KMS-11 (cell line): ENCODE results near the gene IGLL5.

ENCODE experiments used
- H2AFZ ChIP-seq: fragments of 200-600 bp; sonication (generic); 2 replicates; pipeline ENCODE4 v1.6.1; 2016; ENCODE audit warnings: antibody characterized with exemption, mixed run types, low read depth
- H3K27ac ChIP-seq: fragments of 200-600 bp; sonication (generic); 2 replicates; pipeline ENCODE4 v1.6.1; 2016; ENCODE audit warnings: mild to moderate bottlenecking, mixed run types
- H3K27me3 ChIP-seq: fragments of 200-600 bp; sonication (generic); 2 replicates; pipeline ENCODE4 v1.6.1; 2017; ENCODE audit warnings: mild to moderate bottlenecking, low read depth, mixed run types, moderate library complexity; ENCODE audit not compliant: insufficient read depth
- H3K36me3 ChIP-seq: fragments of 200-600 bp; sonication (generic); 2 replicates; pipeline ENCODE4 v1.6.1; 2017; ENCODE audit warnings: mild to moderate bottlenecking, mixed run types; ENCODE audit not compliant: insufficient read depth
- H3K4me1 ChIP-seq: fragments of 200-600 bp; sonication (generic); 2 replicates; pipeline ENCODE4 v1.6.1; 2016; ENCODE audit warnings: mild to moderate bottlenecking, low read depth, mixed run types; ENCODE audit not compliant: poor library complexity, severe bottlenecking
- H3K4me2 ChIP-seq: fragments of 200-600 bp; sonication (generic); 2 replicates; pipeline ENCODE4 v1.7.0; 2016; ENCODE audit warnings: mild to moderate bottlenecking, mixed run types
- H3K4me3 ChIP-seq: fragments of 200-600 bp; sonication (generic); IDR thresholded peaks from 2 replicates; pipeline ENCODE4 v1.6.1; 2017; ENCODE audit warnings: low read depth, low read length, mixed read lengths; ENCODE audit not compliant: insufficient read depth
- H3K79me2 ChIP-seq: fragments of 200-600 bp; sonication (generic); 2 replicates; pipeline ENCODE4 v1.6.1; 2016; ENCODE audit warnings: low read depth, mixed run types; ENCODE audit not compliant: insufficient read depth
- H3K9ac ChIP-seq: fragments of 200-600 bp; sonication (generic); 2 replicates; pipeline ENCODE4 v1.6.1; 2016; ENCODE audit warnings: mild to moderate bottlenecking, mixed run types
- H4K20me1 ChIP-seq: fragments of 200-600 bp; sonication (generic); 2 replicates; pipeline ENCODE4 v1.6.1; 2016; ENCODE audit warnings: mild to moderate bottlenecking, mixed run types; ENCODE audit not compliant: insufficient read depth
- CTCF ChIP-seq: fragments of 200-600 bp; sonication (generic); conservative IDR thresholded peaks from 2 replicates; pipeline ENCODE4 v1.6.1; 2017; ENCODE audit warnings: low read depth, mild to moderate bottlenecking, antibody characterized with exemption, low read length, moderate library complexity, mixed read lengths

Gene IGLL5

GRCh38 chr22:22884888-22885840 lies 2.5 kb upstream of the IGLL5 start:
- H3K79me2 ChIP-seq: no peaks in the 10 kb centered on the region; the same call in 1 of the 2 replicates
- peak overlapping the region; percentile 92 for H3K4me2 ChIP-seq
- H3K36me3 ChIP-seq: no peaks in the 10 kb centered on the region
- no peak for TF ChIP-seq CTCF
- H3K27me3 ChIP-seq: peaks cover 15% of the 10 kb centered on the region; the same call in 1 of the 2 replicates
- H3K9ac ChIP-seq: no peak overlapping the region
- H3K27ac ChIP-seq: no peak overlapping the region
- H3K4me1 ChIP-seq: peaks cover 79% of the 10 kb centered on the region
- H2AFZ ChIP-seq: no peak overlapping the region
- no peak overlapping the region for H3K4me3 ChIP-seq
- no peaks in the 10 kb centered on the region for H4K20me1 ChIP-seq

- Histone ChIP-seq H3K27me3 (peaks cover 15% of the 10 kb centered on the region; the same call in 1 of the 2 replicates), H4K20me1 (no peaks in the 10 kb centered on the region), H3K27ac (no peak overlapping the region), H3K4me3 (no peak overlapping the region), H3K4me2 (peak overlapping the region; percentile 92; the same call in 1 of the 2 replicates), H3K79me2 (no peaks in the 10 kb centered on the region; the same call in 1 of the 2 replicates), H3K36me3 (no peaks in the 10 kb centered on the region), H3K9ac (no peak overlapping the region), H2AFZ (no peak overlapping the region), H3K4me1 (peaks cover 66% of the 10 kb centered on the region)
- no peak for TF ChIP-seq CTCF
These were observed 1.1 kb upstream of the IGLL5 start for GRCh38 chr22:22886546-22886945.

GRCh38 chr22:22888571-22889353 lies 1.1 kb downstream of the IGLL5 start:
- no peaks in the 10 kb centered on the region for H3K36me3 ChIP-seq

More at GRCh38 chr22:22888571-22889353, 1.1 kb downstream of the IGLL5 start:
- no peaks in the 10 kb centered on the region for H4K20me1 ChIP-seq
- peaks cover 15% of the 10 kb centered on the region; the same call in 1 of the 2 replicates for H3K27me3 ChIP-seq
- no peak overlapping the region for H3K4me2 ChIP-seq
- no peak overlapping the region; the same call in 1 of the 2 replicates for H3K9ac ChIP-seq
- H2AFZ ChIP-seq: no peak overlapping the region
- no peak overlapping the region for H3K4me3 ChIP-seq
- H3K27ac ChIP-seq: no peak overlapping the region
- no peak for TF ChIP-seq CTCF
- H3K4me1 ChIP-seq: peaks cover 58% of the 10 kb centered on the region
- H3K79me2 ChIP-seq: peaks cover 4% of the 10 kb centered on the region; the same call in 1 of the 2 replicates
